NCI-H82 (cell line): ENCODE data around the gene BRIP1.
"Not testable (repeated sequence)": the region's sequence is repeated elsewhere in the genome, so short reads cannot be mapped to it uniquely, and the experiment has no call there.

Source experiments
- DNase-seq: peaks from one replicate; lab custom pipeline; 2025; lab: John Stamatoyannopoulos, UW

BRIP1 gene

GRCh38 chr17:61799812-61800484, 63.4 kb downstream of the BRIP1 start:
- no peak for DNase-seq

GRCh38 chr17:61797283-61797682, 66.0 kb downstream of the BRIP1 start:
- DNase-seq = no peak

- no peak for DNase-seq
Observed at GRCh38 chr17:61795546-61795945, 67.8 kb downstream of the BRIP1 start.

GRCh38 chr17:61794792-61795191, 68.5 kb downstream of the BRIP1 start:
- DNase-seq = no peak

- DNase-seq = no peak
Observed at GRCh38 chr17:61794242-61794641, 69.1 kb downstream of the BRIP1 start.

- no peak for DNase-seq
Observed at GRCh38 chr17:61793565-61793964, 69.8 kb downstream of the BRIP1 start.

- DNase-seq = no peak
Observed at GRCh38 chr17:61789872-61790271, 73.5 kb downstream of the BRIP1 start.

- DNase-seq = peak; percentile 17
Observed at GRCh38 chr17:61786088-61786487, 77.2 kb downstream of the BRIP1 start.

- no peak for DNase-seq
Observed at GRCh38 chr17:61784510-61784909, 78.8 kb downstream of the BRIP1 start.

GRCh38 chr17:61783556-61784304, 79.6 kb downstream of the BRIP1 start:
- no peak for DNase-seq

GRCh38 chr17:61783120-61783519, 80.2 kb downstream of the BRIP1 start:
- no peak for DNase-seq

GRCh38 chr17:61782683-61783082, 80.6 kb downstream of the BRIP1 start:
- no peak for DNase-seq

- DNase-seq = no peak
Observed at GRCh38 chr17:61775364-61775763, 88.0 kb downstream of the BRIP1 start.

GRCh38 chr17:61774724-61775123, 88.6 kb downstream of the BRIP1 start:
- no peak for DNase-seq

- not testable (repeated sequence) for DNase-seq
Observed at GRCh38 chr17:61774087-61774486, 89.2 kb downstream of the BRIP1 start.

- no peak for DNase-seq
Observed at GRCh38 chr17:61770752-61771533, 92.4 kb downstream of the BRIP1 start.

- peak; percentile 70 for DNase-seq
Observed at GRCh38 chr17:61770043-61770442, 93.3 kb downstream of the BRIP1 start.

- DNase-seq = no peak
Observed at GRCh38 chr17:61768405-61768804, 94.9 kb downstream of the BRIP1 start.

- no peak for DNase-seq
Observed at GRCh38 chr17:61766520-61766919, 96.8 kb downstream of the BRIP1 start.

- no peak for DNase-seq
Observed at GRCh38 chr17:61764846-61765245, 98.5 kb downstream of the BRIP1 start.

- DNase-seq = no peak
Observed at GRCh38 chr17:61761827-61762226, 101.5 kb downstream of the BRIP1 start.

GRCh38 chr17:61759362-61759761, 104.0 kb downstream of the BRIP1 start:
- DNase-seq = no peak

- DNase-seq = no peak
Observed at GRCh38 chr17:61758430-61758829, 104.9 kb downstream of the BRIP1 start.
